HepG2 (cell line): ENCODE data around the gene ANKS1B.

Experiments used
- CBX5 ChIP-seq: sonication (generic); formaldehyde crosslinking; IDR thresholded peaks from 2 replicates; pipeline ENCODE4 v1.4.0; 2020; ENCODE audit warnings: missing genetic modification reagents, borderline replicate concordance
- CTCF ChIP-seq: sonication (generic); formaldehyde crosslinking; IDR thresholded peaks from 2 replicates; pipeline ENCODE4 v1.5.0; 2020; ENCODE audit warnings: mild to moderate bottlenecking, missing genetic modification reagents, moderate library complexity
- ESRRA ChIP-seq: sonication (generic); formaldehyde crosslinking; IDR thresholded peaks from 2 replicates; pipeline ENCODE4 v1.5.1; 2020; ENCODE audit warnings: mild to moderate bottlenecking, low read depth, missing genetic modification reagents
- GTF2F1 ChIP-seq: fragments of 150-350 bp; IDR thresholded peaks from 2 replicates; pipeline ENCODE4 v1.6.1; 2014; ENCODE audit warnings: low read length
- POLR2A ChIP-seq, 2 experiments: IDR thresholded peaks; 2 replicates each; pipeline ENCODE4 v1.6.1; 2011; ENCODE audit warnings: low read depth in 2 of 2, low read length in 2 of 2, mild to moderate bottlenecking in 1 of 2, moderate library complexity in 1 of 2; ENCODE audit not compliant: insufficient read depth in 1 of 2
- TBP ChIP-seq: sonication (generic); formaldehyde crosslinking; IDR thresholded peaks from 2 replicates; pipeline ENCODE4 v1.5.0; 2020; ENCODE audit warnings: missing genetic modification reagents
- TCF7L2 ChIP-seq: IDR thresholded peaks from 2 replicates; pipeline ENCODE4 v1.6.1; 2011; ENCODE audit warnings: mild to moderate bottlenecking, low read depth, low read length, moderate library complexity
- TEAD2 ChIP-seq: sonication (generic); formaldehyde crosslinking; IDR thresholded peaks from 2 replicates; pipeline ENCODE4 v1.9.0; 2021; ENCODE audit warnings: missing genetic modification reagents
- USF2 ChIP-seq, 2 experiments: sonication (generic) in 1 of 2; formaldehyde crosslinking in 1 of 2; IDR thresholded peaks; 2 replicates each; pipeline versions ENCODE4 v1.5.1 to v1.6.1; 2011 to 2020; ENCODE audit warnings: borderline replicate concordance in 1 of 2, low read depth in 1 of 2, low read length in 1 of 2, mild to moderate bottlenecking in 1 of 2, missing genetic modification reagents in 1 of 2, moderate library complexity in 1 of 2
- ZBTB33 ChIP-seq: sonication (generic); formaldehyde crosslinking; IDR thresholded peaks from 2 replicates; pipeline ENCODE4 v1.4.0; 2020; ENCODE audit warnings: missing genetic modification reagents
- ZFP1 ChIP-seq: IDR thresholded peaks from 2 replicates; pipeline ENCODE4 v1.6.1; 2016
- ZNF33A ChIP-seq: sonication (generic); formaldehyde crosslinking; IDR thresholded peaks from 2 replicates; pipeline ENCODE4 v1.5.1; 2020; ENCODE audit warnings: missing genetic modification reagents, mild to moderate bottlenecking, moderate library complexity, borderline replicate concordance
- ZSCAN30 ChIP-seq: sonication (generic); formaldehyde crosslinking; IDR thresholded peaks from 2 replicates; pipeline ENCODE4 v1.5.0; 2020; ENCODE audit warnings: mild to moderate bottlenecking, missing genetic modification reagents

- TF ChIP-seq ZFP1 (CRISPR knock-in tag) (no peak), POLR2A (IDR thresholded peaks at IDR 0.05; ENCODE audit: insufficient read depth in 1 of 2, low read depth in 2 of 2, low read length in 2 of 2) (no peak), CBX5 (CRISPR knock-in tag) (no peak), GTF2F1 (no peak), TCF7L2 (no peak), TEAD2 (CRISPR knock-in tag) (no peak), CTCF (CRISPR knock-in tag) (no peak), ESRRA (CRISPR knock-in tag) (no peak), ZNF33A (CRISPR knock-in tag) (no peak), USF2 (IDR thresholded peaks at IDR 0.05; ENCODE audit: low read depth, low read length) (no peak), USF2 (CRISPR knock-in tag; IDR thresholded peaks at IDR 0.05; ENCODE audit: borderline replicate concordance) (no peak), TBP (CRISPR knock-in tag) (no peak), ZSCAN30 (CRISPR knock-in tag) (no peak), ZBTB33 (CRISPR knock-in tag) (no peak)
These were observed 1038.9 kb downstream of the ANKS1B start for GRCh38 chr12:98945864-98946263.
